ENCODE data around the gene PALD1. TPM values are rescaled to one million over a fixed set of nuclear protein-coding genes. Genes with fewer than 3 reads are reported as not detected.
A peak's percentile ranks its signal among the peaks of the same experiment; 100 is the strongest.

The PALD1 gene
- total RNA-seq, 2 donors from 2014 or later: 1.1 to 1.3 TPM

DNA sequence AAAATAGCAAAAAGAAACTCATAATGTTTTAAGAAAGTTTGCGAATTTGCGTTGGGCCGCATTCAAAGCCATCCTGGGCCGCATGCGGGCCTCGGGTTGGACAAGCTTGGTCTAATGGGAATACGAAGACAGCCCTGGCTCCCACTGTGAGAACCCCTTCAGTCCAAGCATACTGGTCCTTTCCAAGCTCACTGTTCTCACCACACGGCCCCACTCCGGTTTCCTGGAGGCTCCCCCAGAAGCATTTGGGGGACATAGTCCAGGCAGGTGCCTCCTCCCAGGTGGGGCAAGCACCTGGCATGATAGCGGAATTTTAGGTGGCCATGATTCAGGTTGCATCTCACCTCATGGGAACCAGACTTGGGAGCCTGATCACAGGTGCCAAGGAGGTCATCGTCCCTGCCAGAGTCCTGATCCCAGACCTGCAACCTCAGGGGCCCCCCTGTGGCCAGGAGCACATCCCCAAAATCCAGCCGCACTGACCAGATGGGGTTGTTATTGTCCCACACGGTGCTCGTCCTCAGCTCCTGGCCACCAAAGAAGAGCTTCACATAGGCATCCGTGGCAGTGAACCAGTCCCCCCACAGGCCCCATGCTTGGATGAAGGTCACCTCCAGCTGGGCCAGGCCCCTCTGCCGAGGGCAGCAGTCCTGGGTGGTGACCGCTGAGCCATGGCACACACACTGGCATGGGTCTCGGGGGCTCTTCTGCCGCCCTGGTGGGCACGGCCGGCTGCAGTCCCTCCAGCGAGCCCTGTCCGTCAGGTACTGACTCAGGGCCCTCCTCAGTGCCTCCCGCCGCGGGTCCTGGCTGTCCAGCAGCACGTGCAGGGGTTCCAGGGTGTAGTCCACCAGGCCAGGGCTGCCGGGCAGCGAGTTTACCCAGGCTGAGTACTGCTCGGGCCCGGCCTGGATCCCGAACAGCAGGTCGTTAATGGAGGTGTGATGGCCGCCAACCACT, 119.6 kb downstream of the PALD1 start:
- no peak overlapping the region for H3K27ac Mint-ChIP-seq

DNA sequence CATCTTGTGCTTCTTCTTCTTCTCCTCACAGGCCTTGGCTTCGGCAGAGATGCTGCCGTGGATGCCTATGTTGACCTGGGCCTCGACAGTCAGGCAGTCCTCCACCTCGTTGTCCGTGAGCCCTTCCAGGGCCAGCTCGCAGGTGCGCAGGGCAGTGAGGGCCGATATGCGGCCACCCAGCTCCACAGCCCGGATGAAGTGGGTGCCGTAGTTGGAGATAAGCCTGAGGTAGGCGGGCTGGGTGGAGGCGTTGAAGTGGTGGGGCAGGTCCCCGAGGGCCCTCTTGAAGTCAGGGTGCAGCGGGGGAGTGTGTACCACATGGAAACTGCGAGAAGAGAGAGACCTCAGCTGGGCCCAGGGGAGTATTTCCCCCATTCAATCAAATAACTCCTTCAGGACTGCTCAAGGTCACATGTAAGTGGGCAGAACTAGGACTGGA, 120.3 kb downstream of the PALD1 start:
- peaks cover 3 to 6% of the 10 kb centered on the region in 2 donors for H3K36me3 Mint-ChIP-seq (ENCODE audit: insufficient read depth in 2 of 2)
- peaks cover 47% of the 10 kb centered on the region for H3K4me1 Mint-ChIP-seq (ENCODE audit: low read depth)
- no peak for DNase-seq
- peaks cover 5% of the 10 kb centered on the region for H3K27me3 Mint-ChIP-seq (ENCODE audit: low read depth)
- H3K4me3 Mint-ChIP-seq: peak overlapping the region in 1 of 2 donors; percentile 27
- H3K9me3 Mint-ChIP-seq: no peaks in the 10 kb centered on the region
- no peak for ATAC-seq (replicated peaks in 1 of 2)
- no peak overlapping the region for H3K27ac Mint-ChIP-seq

More for the DNA sequence above, 119.6 kb downstream of the PALD1 start:
- H3K4me3 Mint-ChIP-seq: no peak overlapping the region
- ATAC-seq (replicated peaks in 1 of 2) (no peak), DNase-seq (no peak)
- H3K4me1 Mint-ChIP-seq (ENCODE audit: low read depth): peaks cover 40% of the 10 kb centered on the region
- no peaks in the 10 kb centered on the region for H3K9me3 Mint-ChIP-seq
- H3K27me3 Mint-ChIP-seq (ENCODE audit: low read depth): peaks cover 5% of the 10 kb centered on the region
- H3K36me3 Mint-ChIP-seq (ENCODE audit: insufficient read depth in 2 of 2): peaks cover 3 to 6% of the 10 kb centered on the region in 2 donors

DNA sequence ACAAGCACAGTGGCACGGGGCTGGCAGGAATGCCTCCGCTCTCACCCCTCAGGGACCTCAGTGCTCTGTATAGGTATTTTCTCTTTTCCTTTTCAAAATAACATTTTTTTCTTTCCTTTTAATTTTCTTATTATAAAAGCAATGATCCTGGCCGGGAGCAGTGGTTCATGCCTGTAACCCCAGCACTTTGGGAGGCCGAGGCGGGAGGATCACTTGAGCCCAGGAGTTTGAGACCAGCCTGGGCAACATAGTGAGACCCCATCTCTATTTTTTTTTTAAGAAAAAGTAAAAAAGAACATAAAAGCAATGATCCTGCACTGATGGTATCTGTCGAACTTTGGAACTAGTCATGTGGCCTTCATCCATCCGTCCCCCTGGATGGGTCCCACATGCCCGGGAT, 120.8 kb downstream of the PALD1 start:
- peak overlapping the region; percentile 27 to 32 for H3K4me3 Mint-ChIP-seq
- peaks cover 3 to 6% of the 10 kb centered on the region in 2 donors for H3K36me3 Mint-ChIP-seq (ENCODE audit: insufficient read depth in 2 of 2)
- DNase-seq (no peak), ATAC-seq (replicated peaks in 1 of 2) (no peak)
- no peak overlapping the region for H3K27ac Mint-ChIP-seq
- H3K9me3 Mint-ChIP-seq: no peaks in the 10 kb centered on the region
- peaks cover 49% of the 10 kb centered on the region for H3K4me1 Mint-ChIP-seq (ENCODE audit: low read depth)
- H3K27me3 Mint-ChIP-seq (ENCODE audit: low read depth): peaks cover 5% of the 10 kb centered on the region

DNA sequence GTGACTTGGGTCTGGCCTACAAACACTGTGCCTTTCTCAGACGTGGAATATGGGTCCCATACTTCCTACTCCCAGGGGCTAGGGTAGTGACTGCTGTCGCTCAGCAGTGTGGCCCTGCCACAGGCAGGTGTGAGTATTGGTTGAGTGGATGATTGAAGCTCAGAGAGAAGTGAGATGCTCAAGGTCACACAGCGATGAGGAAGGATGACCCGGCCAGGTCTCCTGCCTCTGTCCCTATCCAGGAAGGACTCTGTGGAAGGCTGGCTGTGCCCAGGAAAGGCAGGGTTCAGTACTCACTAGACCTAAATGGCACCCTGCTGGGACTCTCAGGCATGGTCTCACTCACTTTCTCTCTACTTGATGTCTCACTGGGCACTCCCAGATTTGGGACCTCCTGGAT, 121.2 kb downstream of the PALD1 start:
- Mint-ChIP-seq H3K36me3 (ENCODE audit: insufficient read depth in 2 of 2) (peaks cover 3 to 6% of the 10 kb centered on the region in 2 donors), H3K9me3 (no peaks in the 10 kb centered on the region), H3K4me3 (peak overlapping the region; percentile 2 to 32), H3K4me1 (ENCODE audit: low read depth) (peaks cover 46% of the 10 kb centered on the region), H3K27ac (no peak overlapping the region), H3K27me3 (ENCODE audit: low read depth) (peaks cover 3% of the 10 kb centered on the region)
- DNase-seq (no peak), ATAC-seq (replicated peaks in 1 of 2) (no peak)

DNA sequence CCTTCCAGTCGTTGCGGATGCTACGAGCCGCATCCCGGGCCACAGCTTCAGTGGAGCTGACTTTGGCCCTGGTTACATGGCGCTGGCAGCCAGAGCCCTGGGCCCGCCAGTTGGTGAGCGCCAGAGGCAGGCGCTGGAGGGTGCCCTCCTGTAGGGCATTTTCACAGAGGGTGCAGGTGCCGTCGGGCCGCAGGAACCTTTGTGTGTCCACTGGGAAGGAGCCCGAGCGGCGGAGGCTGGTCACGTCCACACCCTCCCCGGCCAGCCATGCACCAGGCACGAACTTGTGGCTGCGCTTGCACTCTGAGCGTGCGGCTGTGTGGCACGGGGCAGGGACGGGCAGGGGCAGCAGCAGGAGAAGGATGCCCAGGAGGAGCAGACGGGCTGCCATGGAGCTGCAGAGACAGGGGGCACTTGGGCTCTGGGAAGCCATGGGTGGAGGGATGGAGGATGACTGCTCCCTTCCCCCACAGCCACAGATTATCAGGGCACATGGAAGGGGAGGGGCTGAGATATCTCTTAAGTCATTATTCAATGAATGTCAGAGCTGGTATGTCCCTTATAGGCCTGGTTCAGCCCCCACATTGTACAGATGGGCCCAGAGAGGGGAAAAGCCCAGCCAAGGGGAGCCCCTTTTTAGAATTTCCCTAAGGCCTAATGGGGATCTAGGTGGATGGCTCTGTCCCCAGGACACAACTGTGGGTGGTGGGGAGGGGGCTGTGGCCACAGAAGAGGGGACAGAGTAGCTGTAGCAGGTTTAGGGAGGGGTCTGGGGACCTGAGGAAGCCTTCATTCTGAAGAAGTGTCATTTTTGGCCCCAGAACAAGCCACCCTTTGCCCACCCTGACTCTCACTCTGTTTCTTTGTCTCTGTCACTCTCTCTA, 122.2 kb downstream of the PALD1 start:
- Mint-ChIP-seq H3K9me3 (no peaks in the 10 kb centered on the region), H3K4me3 (peak overlapping the region; percentile 93 to 98), H3K4me1 (ENCODE audit: low read depth) (peaks cover 39% of the 10 kb centered on the region), H3K27me3 (ENCODE audit: low read depth) (no peaks in the 10 kb centered on the region), H3K27ac (no peak overlapping the region), H3K36me3 (ENCODE audit: insufficient read depth in 2 of 2) (peaks cover 3 to 6% of the 10 kb centered on the region in 2 donors)
- ATAC-seq (replicated peaks in 1 of 2) (no peak), DNase-seq (no peak)

DNA sequence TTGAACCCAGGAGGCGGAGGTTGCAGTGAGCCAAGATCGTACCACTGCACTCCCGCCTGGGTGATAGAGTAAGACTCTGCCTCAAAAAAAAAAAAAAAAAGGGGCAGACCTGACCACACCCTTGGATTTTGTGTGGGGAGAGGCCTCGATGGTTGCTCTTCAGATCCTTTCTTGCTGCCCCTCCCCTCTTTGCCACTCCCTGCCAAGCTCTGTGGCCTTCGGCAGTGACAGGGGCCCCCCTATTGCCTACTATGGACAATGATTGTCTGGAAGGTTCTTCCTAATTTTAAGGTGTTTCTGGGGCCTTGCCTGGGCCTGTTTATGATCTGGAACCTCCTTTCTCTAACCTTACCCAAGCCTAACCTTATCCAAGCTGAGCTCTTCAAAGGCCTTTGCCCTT, 123.2 kb downstream of the PALD1 start:
- H3K4me1 Mint-ChIP-seq (ENCODE audit: low read depth): peaks cover 39% of the 10 kb centered on the region
- H3K9me3 Mint-ChIP-seq: no peaks in the 10 kb centered on the region
- ATAC-seq (replicated peaks in 1 of 2) (no peak), DNase-seq (no peak)
- H3K36me3 Mint-ChIP-seq (ENCODE audit: insufficient read depth in 2 of 2): peaks cover 3 to 6% of the 10 kb centered on the region in 2 donors
- H3K27me3 Mint-ChIP-seq (ENCODE audit: low read depth): no peaks in the 10 kb centered on the region
- peak overlapping the region; percentile 93 to 98 for H3K4me3 Mint-ChIP-seq
- peak overlapping the region; percentile 95 for H3K27ac Mint-ChIP-seq

DNA sequence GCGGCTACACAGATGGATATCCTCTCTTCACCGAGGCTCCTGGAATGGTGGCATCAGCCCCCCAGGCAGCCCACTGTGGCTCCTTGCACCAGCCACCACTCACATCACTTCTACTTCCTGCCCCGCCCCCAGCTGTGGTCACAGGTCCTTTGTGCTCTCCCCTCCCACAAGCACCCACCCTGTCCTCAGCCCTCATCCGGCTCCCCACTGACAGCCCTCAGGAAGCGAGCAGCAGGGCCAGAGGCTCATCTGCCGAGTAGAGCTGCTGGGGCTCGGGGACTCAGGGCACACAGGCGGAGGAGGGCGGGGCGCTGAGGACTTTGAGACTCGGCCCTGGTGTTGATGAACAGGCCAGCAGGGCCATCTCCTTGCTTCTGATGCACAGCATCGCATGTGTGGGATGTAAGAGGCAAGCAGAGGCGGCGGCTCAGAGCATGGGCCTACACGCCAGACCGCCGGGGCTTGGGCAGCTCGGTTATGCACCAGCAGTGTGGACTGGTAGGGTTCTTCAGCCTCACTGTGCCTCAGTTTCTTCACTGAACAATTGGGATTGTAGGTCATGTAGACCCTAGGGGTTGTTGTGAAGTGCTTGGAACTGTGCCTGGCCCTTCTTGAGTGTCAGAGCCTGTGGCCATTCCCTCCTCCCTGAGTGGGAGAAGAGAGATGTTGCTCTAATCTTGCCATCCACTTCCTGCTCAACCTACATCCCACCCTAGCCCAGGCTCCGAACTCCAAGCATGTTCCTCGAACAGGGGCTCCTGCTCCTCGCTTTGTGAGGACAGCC, 124.3 kb downstream of the PALD1 start, which contains the start of gene PRF1:
Gene PRF1 (minus strand): TSS at position 77 of the 784 bp plus-strand sequence. CDS start 1,839 bp downstream, outside the sequence.
- Mint-ChIP-seq H3K4me1 (ENCODE audit: low read depth) (peaks cover 37% of the 10 kb centered on the region), H3K9me3 (peaks cover 3 to 4% of the 10 kb centered on the region in 2 donors), H3K27ac (peak within 1 kb of the TSS; percentile 95), H3K36me3 (ENCODE audit: insufficient read depth in 2 of 2) (peaks cover 5% of the 10 kb centered on the region in 2 donors), H3K27me3 (ENCODE audit: low read depth) (no peaks in the 10 kb centered on the region), H3K4me3 (peak within 1 kb of the TSS; percentile 93 to 98)
- peak; percentile 87 to 92 for ATAC-seq (replicated peaks in 1 of 2)
- peak; percentile 86 to 87 for DNase-seq

DNA sequence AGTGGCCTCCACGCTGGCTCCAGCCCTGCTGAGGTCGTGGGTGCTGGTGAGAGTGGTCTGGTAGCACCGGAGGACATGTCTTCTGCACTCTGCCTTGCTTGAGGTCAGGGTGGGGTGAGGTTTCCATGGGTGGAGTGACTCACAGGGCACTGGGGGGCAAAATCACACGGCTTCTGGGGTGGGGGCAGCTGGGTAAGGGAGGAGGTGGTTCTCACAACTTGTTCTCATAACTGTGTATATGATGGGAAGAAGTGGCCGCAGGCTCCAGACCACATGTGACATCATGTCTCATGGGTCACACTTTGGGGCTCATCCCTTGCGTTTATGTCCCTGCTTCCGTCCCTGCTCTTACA, 124.9 kb downstream of the PALD1 start:
- DNase-seq (peak; percentile 57 to 67), ATAC-seq (replicated peaks in 1 of 2) (peak; percentile 53 to 54)
- Mint-ChIP-seq H3K4me1 (ENCODE audit: low read depth) (peaks cover 37% of the 10 kb centered on the region), H3K36me3 (ENCODE audit: insufficient read depth in 2 of 2) (peaks cover 5% of the 10 kb centered on the region in 2 donors), H3K27ac (peak overlapping the region; percentile 85), H3K27me3 (ENCODE audit: low read depth) (no peaks in the 10 kb centered on the region), H3K4me3 (peak overlapping the region; percentile 93 to 98), H3K9me3 (peaks cover 3 to 4% of the 10 kb centered on the region in 2 donors)

DNA sequence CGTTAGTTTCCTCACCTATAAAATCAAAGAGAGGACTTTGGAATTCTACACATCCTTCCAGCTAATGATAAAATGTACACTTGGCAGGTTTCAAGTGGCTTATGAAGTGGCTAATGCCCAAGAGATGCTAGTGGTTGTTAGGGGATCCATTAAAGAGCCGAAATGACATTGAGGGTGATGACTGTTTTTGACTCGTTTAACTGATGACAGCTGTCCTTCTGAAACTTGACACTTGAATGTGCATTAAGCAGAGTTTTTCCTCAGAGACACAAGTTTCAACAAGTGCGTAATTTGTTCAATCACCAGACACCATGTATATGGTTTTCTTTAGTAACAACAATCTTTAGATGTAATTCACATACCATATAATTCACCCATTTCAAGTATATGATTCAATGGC, 125.5 kb downstream of the PALD1 start:
- Mint-ChIP-seq H3K36me3 (ENCODE audit: insufficient read depth in 2 of 2) (peaks cover 5% of the 10 kb centered on the region in 2 donors), H3K9me3 (peaks cover 3 to 4% of the 10 kb centered on the region in 2 donors), H3K4me1 (ENCODE audit: low read depth) (peaks cover 37% of the 10 kb centered on the region), H3K27ac (peak overlapping the region; percentile 85), H3K4me3 (peak overlapping the region in 1 of 2 donors; percentile 93), H3K27me3 (ENCODE audit: low read depth) (no peaks in the 10 kb centered on the region)
- DNase-seq: no peak
- no peak for ATAC-seq (replicated peaks in 1 of 2)

DNA sequence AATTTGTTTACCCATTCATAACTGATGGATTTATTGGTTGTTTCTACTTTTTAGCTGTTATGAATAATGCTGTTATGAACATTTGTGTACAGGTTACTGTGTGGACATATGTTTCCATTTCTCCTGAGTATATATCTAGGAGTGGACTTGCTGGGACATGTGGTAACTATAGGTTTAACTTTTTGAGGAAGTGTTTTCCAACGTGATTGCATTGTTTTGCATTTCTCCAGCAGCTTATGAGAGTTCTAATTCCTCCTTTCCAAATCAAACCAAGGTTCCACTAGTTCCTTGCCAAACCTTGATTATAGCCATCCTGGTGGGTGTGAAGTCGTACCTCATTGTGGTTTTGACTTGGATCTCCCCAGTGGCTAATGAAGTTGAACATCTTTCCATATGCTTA, 126.6 kb downstream of the PALD1 start:
- H3K4me3 Mint-ChIP-seq: no peak overlapping the region
- H3K9me3 Mint-ChIP-seq: peaks cover 3 to 4% of the 10 kb centered on the region in 2 donors
- no peaks in the 10 kb centered on the region for H3K27me3 Mint-ChIP-seq (ENCODE audit: low read depth)
- H3K27ac Mint-ChIP-seq: peak overlapping the region; percentile 93
- ATAC-seq (replicated peaks in 1 of 2): no peak
- peaks cover 37% of the 10 kb centered on the region for H3K4me1 Mint-ChIP-seq (ENCODE audit: low read depth)
- no peak for DNase-seq
- peaks cover 3 to 5% of the 10 kb centered on the region in 2 donors for H3K36me3 Mint-ChIP-seq (ENCODE audit: insufficient read depth in 2 of 2)

DNA sequence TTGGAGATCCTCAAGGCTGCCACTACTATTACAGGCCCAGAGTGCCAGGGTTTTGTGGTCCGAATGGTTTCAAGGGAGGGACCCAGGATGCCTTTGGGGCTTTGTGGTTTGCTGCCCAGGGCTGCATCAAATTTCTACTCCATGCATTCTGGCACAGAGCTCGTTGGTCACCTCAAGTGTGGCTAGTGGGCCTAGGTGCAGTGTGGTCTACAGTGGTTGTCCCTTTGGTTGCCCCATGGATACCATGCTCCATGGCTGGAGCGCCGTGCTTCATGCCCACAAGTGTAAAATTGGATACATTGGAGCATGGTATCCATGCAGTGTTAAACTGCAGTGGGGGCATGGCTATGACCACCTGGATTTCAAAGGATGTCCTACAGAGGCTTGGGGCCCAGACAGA, 129.4 kb downstream of the PALD1 start:
- Mint-ChIP-seq H3K9me3 (peaks cover 3 to 4% of the 10 kb centered on the region in 2 donors), H3K4me3 (no peak overlapping the region), H3K27me3 (ENCODE audit: low read depth) (no peaks in the 10 kb centered on the region), H3K4me1 (ENCODE audit: low read depth) (peaks cover 25% of the 10 kb centered on the region), H3K27ac (no peak overlapping the region), H3K36me3 (ENCODE audit: insufficient read depth in 2 of 2) (peaks cover 0 to 2% of the 10 kb centered on the region in 2 donors)
- DNase-seq (no peak), ATAC-seq (replicated peaks in 1 of 2) (no peak)

DNA sequence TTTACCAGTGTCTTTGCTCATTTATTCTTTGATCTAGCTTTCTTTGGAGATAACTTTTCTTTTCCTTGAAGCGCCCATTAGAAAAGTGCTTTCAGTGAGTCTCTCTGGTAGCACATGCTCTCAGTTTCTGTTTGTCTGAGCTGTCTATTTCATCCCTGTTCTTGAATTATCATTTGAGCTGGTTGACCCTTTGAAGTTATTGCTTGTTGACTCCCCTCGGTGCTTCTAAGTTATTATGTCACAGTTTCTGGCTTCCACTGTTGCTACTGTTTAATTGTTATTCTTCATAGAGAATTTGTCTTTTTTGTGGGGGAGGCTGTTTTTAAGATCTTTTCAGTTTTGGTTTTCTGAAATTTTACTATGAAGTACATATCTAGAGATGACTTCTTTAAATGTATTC, 135.4 kb downstream of the PALD1 start:
- Mint-ChIP-seq H3K27ac (peak overlapping the region; percentile 86), H3K4me1 (ENCODE audit: low read depth) (peaks cover 55% of the 10 kb centered on the region), H3K27me3 (ENCODE audit: low read depth) (peaks cover 7% of the 10 kb centered on the region), H3K9me3 (no peaks in the 10 kb centered on the region), H3K4me3 (peak overlapping the region in 1 of 2 donors; percentile 43), H3K36me3 (ENCODE audit: insufficient read depth in 2 of 2) (peaks cover 0 to 3% of the 10 kb centered on the region in 2 donors)
- ATAC-seq (replicated peaks in 1 of 2) (no peak), DNase-seq (no peak)

Data from activated T-cell treated with anti-CD3 and anti-CD28 coated beads, Interleukin-2, amount 50 U/mL, for 72 hours (primary cell).